Muscle layer of duodenum (tissue), 2 donors: Measurements from ENCODE around the gene ITPR1.

ENCODE experiments used
- H3K27ac ChIP-seq: one replicate; pipeline ENCODE4 v1.7.0; 2013; ENCODE audit warnings: mild to moderate bottlenecking, low read length
- H3K27me3 ChIP-seq: one replicate; pipeline ENCODE4 v1.7.0; 2013; ENCODE audit warnings: low read depth, mild to moderate bottlenecking, control low read depth, low read length
- H3K36me3 ChIP-seq, 2 donors: one replicate each; pipeline ENCODE4 v1.7.0; 2013; ENCODE audit warnings: low read length in 2 of 2, control low read depth in 1 of 2, mild to moderate bottlenecking in 1 of 2; ENCODE audit not compliant: insufficient read depth in 2 of 2, control insufficient read depth in 1 of 2
- H3K4me1 ChIP-seq, 2 donors: one replicate each; pipeline ENCODE4 v1.7.0; 2013; ENCODE audit warnings: low read length in 2 of 2, mild to moderate bottlenecking in 2 of 2, control low read depth in 1 of 2, moderate library complexity in 1 of 2; ENCODE audit not compliant: insufficient read depth in 2 of 2, control insufficient read depth in 1 of 2
- H3K4me3 ChIP-seq, 2 donors: one replicate each; pipeline ENCODE4 v1.7.0; 2013; ENCODE audit warnings: low read length in 2 of 2, low read depth in 1 of 2, mild to moderate bottlenecking in 1 of 2
- H3K9me3 ChIP-seq, 2 donors: one replicate each; pipeline ENCODE4 v1.7.0; 2013; ENCODE audit warnings: low read length in 2 of 2, control low read depth in 1 of 2, mild to moderate bottlenecking in 1 of 2; ENCODE audit not compliant: control insufficient read depth in 1 of 2
- donor health status: healthy.

The ITPR1 gene

DNA sequence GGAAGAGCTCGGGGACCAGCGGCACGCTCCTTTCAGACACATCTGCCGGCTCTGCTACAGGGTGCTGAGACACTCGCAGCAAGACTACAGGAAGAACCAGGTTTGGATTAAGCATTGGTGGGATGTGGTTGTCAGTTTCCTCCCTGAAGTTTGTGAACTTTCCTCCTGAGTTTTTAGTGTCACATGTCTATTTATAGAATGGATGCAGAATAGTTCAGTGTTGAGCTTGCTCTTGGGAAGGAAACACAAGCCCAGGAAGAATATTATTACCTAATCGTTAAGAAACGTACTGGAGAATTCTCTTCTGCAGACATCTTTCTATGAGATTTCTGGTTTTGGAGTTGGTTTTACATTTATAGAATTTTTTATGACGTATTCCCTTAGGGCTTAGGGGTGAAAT, 172.0 kb downstream of the ITPR1 start:
- Histone ChIP-seq H3K36me3 (peaks cover 47 to 52% of the 10 kb centered on the region in 2 donors), H3K4me1 (no peaks in the 10 kb centered on the region)

GRCh38 chr3:4666071-4666470, 172.9 kb downstream of the ITPR1 start:
- Histone ChIP-seq H3K4me3 (no peak overlapping the region), H3K36me3 (peaks cover 53 to 61% of the 10 kb centered on the region in 2 donors), H3K4me1 (no peaks in the 10 kb centered on the region), H3K27me3 (no peaks in the 10 kb centered on the region), H3K27ac (no peak overlapping the region), H3K9me3 (no peaks in the 10 kb centered on the region)

More for the DNA sequence above, 172.0 kb downstream of the ITPR1 start:
- H3K9me3 ChIP-seq = no peaks in the 10 kb centered on the region
- H3K27ac ChIP-seq = no peak overlapping the region
- H3K27me3 ChIP-seq = no peaks in the 10 kb centered on the region
- no peak overlapping the region for H3K4me3 ChIP-seq

GRCh38 chr3:4670352-4670751, 177.2 kb downstream of the ITPR1 start:
- H3K4me1 ChIP-seq = no peaks in the 10 kb centered on the region

DNA sequence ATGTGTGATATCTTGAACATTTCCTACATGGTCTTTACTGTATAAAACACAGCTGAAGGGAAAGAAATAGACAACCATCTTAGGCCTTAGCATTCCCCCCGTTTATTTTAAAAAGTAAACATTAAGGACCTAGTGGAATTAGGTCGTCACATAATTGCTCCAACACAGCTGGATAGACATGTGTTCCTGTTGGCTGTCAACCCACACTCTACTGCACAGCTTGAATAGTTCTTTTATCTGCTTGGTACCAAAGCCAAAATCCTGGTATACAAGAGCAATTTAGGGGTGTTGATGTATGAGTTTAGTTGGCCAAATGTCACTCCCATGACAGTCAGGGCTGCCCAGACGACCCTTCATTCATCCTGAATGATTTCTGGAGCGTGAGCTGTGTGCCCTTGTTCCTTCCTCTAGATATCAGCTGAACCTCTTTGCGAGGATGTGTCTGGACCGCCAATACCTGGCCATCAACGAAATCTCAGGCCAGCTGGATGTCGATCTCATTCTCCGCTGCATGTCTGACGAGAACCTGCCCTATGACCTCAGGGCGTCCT, 179.7 kb downstream of the ITPR1 start:
- Histone ChIP-seq H3K9me3 (no peaks in the 10 kb centered on the region), H3K36me3 (peaks cover 20 to 47% of the 10 kb centered on the region in 2 donors), H3K4me3 (no peak overlapping the region), H3K27ac (no peak overlapping the region), H3K27me3 (no peaks in the 10 kb centered on the region), H3K4me1 (no peaks in the 10 kb centered on the region)

More at GRCh38 chr3:4670352-4670751, 177.2 kb downstream of the ITPR1 start:
- H3K4me3 ChIP-seq = no peak overlapping the region
- H3K9me3 ChIP-seq = no peaks in the 10 kb centered on the region
- no peak overlapping the region for H3K27ac ChIP-seq
- no peaks in the 10 kb centered on the region for H3K27me3 ChIP-seq
- peaks cover 36% of the 10 kb centered on the region in 2 donors for H3K36me3 ChIP-seq

- Histone ChIP-seq H3K9me3 (no peaks in the 10 kb centered on the region), H3K36me3 (peaks cover 20 to 37% of the 10 kb centered on the region in 2 donors), H3K27ac (no peak overlapping the region), H3K4me3 (no peak overlapping the region), H3K4me1 (no peaks in the 10 kb centered on the region), H3K27me3 (no peaks in the 10 kb centered on the region)
Observed at GRCh38 chr3:4674216-4674615, 181.1 kb downstream of the ITPR1 start.

DNA sequence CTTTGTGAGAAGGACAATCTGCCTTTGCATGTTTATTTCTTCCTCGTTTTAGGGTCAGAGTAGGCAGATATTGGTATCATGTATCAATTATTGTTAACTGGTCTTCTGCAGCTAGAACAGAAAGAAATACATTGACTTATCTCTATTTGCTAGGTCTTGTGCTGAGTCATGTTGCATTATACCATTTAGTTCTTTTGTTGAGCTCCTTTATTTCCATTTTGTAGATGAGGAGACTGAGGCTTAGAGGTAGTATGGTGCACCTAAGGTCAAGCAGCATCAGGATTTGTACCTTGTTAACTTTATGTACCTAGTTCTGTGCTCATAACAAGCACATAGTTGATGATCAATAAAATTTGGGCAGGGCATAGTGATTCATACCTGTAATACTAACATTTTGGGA, 182.6 kb downstream of the ITPR1 start:
- H3K4me1 ChIP-seq = peaks cover 0 to 6% of the 10 kb centered on the region in 2 donors
- no peaks in the 10 kb centered on the region for H3K27me3 ChIP-seq
- no peak overlapping the region for H3K4me3 ChIP-seq
- H3K9me3 ChIP-seq = no peaks in the 10 kb centered on the region
- no peak overlapping the region for H3K27ac ChIP-seq
- H3K36me3 ChIP-seq = peaks cover 12 to 24% of the 10 kb centered on the region in 2 donors

- Histone ChIP-seq H3K4me1 (peaks cover 0 to 6% of the 10 kb centered on the region in 2 donors), H3K27ac (no peak overlapping the region), H3K27me3 (no peaks in the 10 kb centered on the region), H3K4me3 (no peak overlapping the region), H3K36me3 (peaks cover 11 to 25% of the 10 kb centered on the region in 2 donors), H3K9me3 (no peaks in the 10 kb centered on the region)
Observed at GRCh38 chr3:4678320-4678719, 185.2 kb downstream of the ITPR1 start.

DNA sequence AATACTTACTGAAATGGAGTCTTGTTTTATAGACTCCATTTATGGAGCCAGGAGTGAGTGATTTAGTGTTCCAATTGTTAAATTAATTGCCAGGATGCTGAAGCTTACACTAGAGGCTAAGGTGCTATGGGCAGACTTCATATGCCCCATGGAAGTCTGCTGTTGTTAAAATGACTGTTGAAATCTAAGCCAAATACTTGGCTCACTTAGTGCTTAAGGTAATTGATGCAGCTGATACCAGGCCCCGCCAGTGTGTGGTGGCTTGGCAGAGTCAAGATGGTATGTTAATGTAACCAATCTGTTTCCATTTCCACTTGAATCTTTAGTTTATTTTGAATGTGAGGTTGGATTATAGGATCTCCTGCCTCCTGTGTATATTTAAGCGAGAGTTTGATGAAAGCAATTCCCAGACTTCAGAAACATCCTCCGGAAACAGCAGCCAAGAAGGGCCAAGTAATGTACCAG, 187.1 kb downstream of the ITPR1 start:
- peaks cover 27 to 40% of the 10 kb centered on the region in 2 donors for H3K36me3 ChIP-seq
- no peak overlapping the region for H3K4me3 ChIP-seq
- peaks cover 0 to 6% of the 10 kb centered on the region in 2 donors for H3K4me1 ChIP-seq
- no peak overlapping the region for H3K27ac ChIP-seq
- H3K9me3 ChIP-seq = no peaks in the 10 kb centered on the region
- H3K27me3 ChIP-seq = no peaks in the 10 kb centered on the region

GRCh38 chr3:4680871-4681300, 187.7 kb downstream of the ITPR1 start:
- Histone ChIP-seq H3K4me3 (no peak overlapping the region), H3K4me1 (peaks cover 0 to 6% of the 10 kb centered on the region in 2 donors), H3K36me3 (peaks cover 32 to 42% of the 10 kb centered on the region in 2 donors), H3K27ac (no peak overlapping the region), H3K9me3 (no peaks in the 10 kb centered on the region), H3K27me3 (no peaks in the 10 kb centered on the region)

GRCh38 chr3:4681301-4681700, 188.2 kb downstream of the ITPR1 start:
- H3K27me3 ChIP-seq = no peaks in the 10 kb centered on the region
- H3K36me3 ChIP-seq = peaks cover 36 to 46% of the 10 kb centered on the region in 2 donors
- no peak overlapping the region for H3K4me3 ChIP-seq
- H3K4me1 ChIP-seq = peaks cover 0 to 6% of the 10 kb centered on the region in 2 donors
- no peaks in the 10 kb centered on the region for H3K9me3 ChIP-seq
- no peak overlapping the region for H3K27ac ChIP-seq

GRCh38 chr3:4684117-4684516, 191.0 kb downstream of the ITPR1 start:
- Histone ChIP-seq H3K36me3 (peaks cover 41 to 61% of the 10 kb centered on the region in 2 donors), H3K4me3 (no peak overlapping the region), H3K27me3 (no peaks in the 10 kb centered on the region), H3K4me1 (peaks cover 0 to 6% of the 10 kb centered on the region in 2 donors), H3K9me3 (no peaks in the 10 kb centered on the region), H3K27ac (no peak overlapping the region)

- peaks cover 41 to 70% of the 10 kb centered on the region in 2 donors for H3K36me3 ChIP-seq
- peaks cover 0 to 4% of the 10 kb centered on the region in 2 donors for H3K4me1 ChIP-seq
- H3K4me3 ChIP-seq = no peak overlapping the region
- no peaks in the 10 kb centered on the region for H3K9me3 ChIP-seq
- H3K27ac ChIP-seq = no peak overlapping the region
- H3K27me3 ChIP-seq = no peaks in the 10 kb centered on the region
Observed at GRCh38 chr3:4684976-4685375, 191.8 kb downstream of the ITPR1 start.
